Measurements from ENCODE around the gene CHTOP.
A peak's percentile ranks its signal among the peaks of the same experiment; 100 is the strongest.

The CHTOP gene

GRCh38 chr1:153616144-153616916 is 17.5 kb upstream of the CHTOP start, which contains the start of gene S100A14:
TSS of gene S100A14 (minus strand) at chr1:153616325. CDS start at chr1:153615858, 467 bp downstream.
- DNase-seq (ENCODE audit: low read depth) = no peak
- H3K4me3 ChIP-seq (ENCODE audit: low read depth, low read length) = no peak within 1 kb of the TSS
- TF ChIP-seq, protein P1, sequence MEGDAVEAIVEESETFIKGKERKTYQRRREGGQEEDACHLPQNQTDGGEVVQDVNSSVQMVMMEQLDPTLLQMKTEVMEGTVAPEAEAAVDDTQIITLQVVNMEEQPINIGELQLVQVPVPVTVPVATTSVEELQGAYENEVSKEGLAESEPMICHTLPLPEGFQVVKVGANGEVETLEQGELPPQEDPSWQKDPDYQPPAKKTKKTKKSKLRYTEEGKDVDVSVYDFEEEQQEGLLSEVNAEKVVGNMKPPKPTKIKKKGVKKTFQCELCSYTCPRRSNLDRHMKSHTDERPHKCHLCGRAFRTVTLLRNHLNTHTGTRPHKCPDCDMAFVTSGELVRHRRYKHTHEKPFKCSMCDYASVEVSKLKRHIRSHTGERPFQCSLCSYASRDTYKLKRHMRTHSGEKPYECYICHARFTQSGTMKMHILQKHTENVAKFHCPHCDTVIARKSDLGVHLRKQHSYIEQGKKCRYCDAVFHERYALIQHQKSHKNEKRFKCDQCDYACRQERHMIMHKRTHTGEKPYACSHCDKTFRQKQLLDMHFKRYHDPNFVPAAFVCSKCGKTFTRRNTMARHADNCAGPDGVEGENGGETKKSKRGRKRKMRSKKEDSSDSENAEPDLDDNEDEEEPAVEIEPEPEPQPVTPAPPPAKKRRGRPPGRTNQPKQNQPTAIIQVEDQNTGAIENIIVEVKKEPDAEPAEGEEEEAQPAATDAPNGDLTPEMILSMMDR (IDR thresholded peaks at IDR 0.05; ENCODE audit: low read depth, low read length, missing control alignments) = no peak

GRCh38 chr1:153616917-153617311 is 17.0 kb upstream of the CHTOP start:
- no peak overlapping the region for H3K4me3 ChIP-seq (ENCODE audit: low read depth, low read length)
- DNase-seq (ENCODE audit: low read depth) = no peak
- TF ChIP-seq, protein P1 (IDR thresholded peaks at IDR 0.05; ENCODE audit: low read depth, low read length, missing control alignments) = no peak

DNA sequence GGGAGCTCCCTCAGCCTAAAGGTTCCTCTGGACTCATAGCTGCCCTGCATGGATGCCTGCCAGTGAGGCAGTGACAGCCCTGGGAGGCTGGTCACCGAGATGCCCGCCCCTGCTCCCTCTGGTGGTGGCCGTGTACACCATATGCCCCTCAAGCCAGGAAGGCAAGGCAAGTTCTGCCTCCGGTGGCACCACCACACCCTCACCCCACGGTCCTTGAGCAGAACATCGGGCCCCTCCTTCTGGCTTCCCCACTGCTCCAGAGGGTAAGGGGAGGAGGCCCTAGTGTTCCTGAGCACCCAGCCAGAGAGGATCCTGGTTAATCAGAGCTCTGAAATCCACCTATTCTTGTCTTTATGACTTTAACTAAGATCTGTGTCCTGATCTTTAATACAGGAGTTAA is 16.2 kb upstream of the CHTOP start:
- TF ChIP-seq, protein P1 (IDR thresholded peaks at IDR 0.05; ENCODE audit: low read depth, low read length, missing control alignments) = peak; percentile 88
- DNase-seq (ENCODE audit: low read depth) = no peak
- H3K4me3 ChIP-seq (ENCODE audit: low read depth, low read length) = no peak overlapping the region

GRCh38 chr1:153619171-153619570 is 14.7 kb upstream of the CHTOP start:
- H3K4me3 ChIP-seq (ENCODE audit: low read depth, low read length) = no peak overlapping the region
- no peak for DNase-seq (ENCODE audit: low read depth)
- TF ChIP-seq, protein P1 (IDR thresholded peaks at IDR 0.05; ENCODE audit: low read depth, low read length, missing control alignments) = no peak

- TF ChIP-seq, protein P1 (IDR thresholded peaks at IDR 0.05; ENCODE audit: low read depth, low read length, missing control alignments) = no peak
- no peak for DNase-seq (ENCODE audit: low read depth)
- no peak overlapping the region for H3K4me3 ChIP-seq (ENCODE audit: low read depth, low read length)
Measured at GRCh38 chr1:153623101-153623500, 10.8 kb upstream of the CHTOP start.

- H3K4me3 ChIP-seq (ENCODE audit: low read depth, low read length) = no peak overlapping the region
- TF ChIP-seq, protein P1 (IDR thresholded peaks at IDR 0.05; ENCODE audit: low read depth, low read length, missing control alignments) = no peak
- DNase-seq (ENCODE audit: low read depth) = no peak
Measured at GRCh38 chr1:153624965-153625611, 8.8 kb upstream of the CHTOP start.

Measured in GM12864 (cell line).